H1 (cell line): ENCODE data around the gene AATK. TPM values are rescaled to one million over a fixed set of nuclear protein-coding genes. Genes with fewer than 3 reads are reported as not detected.
A peak's percentile ranks its signal among the peaks of the same experiment; 100 is the strongest.

Experiments used
- CTCF ChIA-PET: fragments of 300-600 bp; sonication (Branson Sonifier 250); formaldehyde crosslinking; loops from one replicate; lab custom pipeline; 2021; ENCODE audit not compliant: partially characterized antibody; lab: Charles Lee
- POLR2A ChIA-PET: fragments of 300-600 bp; sonication (Branson Sonifier 250); formaldehyde crosslinking; loops from one replicate; lab custom pipeline; 2021; ENCODE audit warnings: inconsistent platforms; ENCODE audit not compliant: partially characterized antibody; lab: Charles Lee
- DNase-seq, 2 experiments: peaks; one replicate each; pipeline versions ENCODE4 v3.0.0 to v3.0.0-alpha.2; 2010 to 2022; ENCODE audit warnings: low spot score in 2 of 2, low read depth in 1 of 2, mixed read lengths in 1 of 2
- FAIRE-seq: peaks from 2 replicates; lab custom pipeline; 2011; peaks lifted over from hg19 to GRCh38; lab: Jason Lieb, UNC
- H2AFZ ChIP-seq: 2 replicates; pipeline ENCODE4 v1.8.1; 2012; ENCODE audit warnings: low read length, inconsistent platforms
- H2AK5ac ChIP-seq: 2 replicates; pipeline ENCODE4 v1.6.1; 2013; ENCODE audit warnings: low read depth, low read length
- H2BK120ac ChIP-seq: replicated peaks from 2 replicates; pipeline ENCODE3; 2013; ENCODE audit warnings: low read depth, low read length, inconsistent platforms
- H2BK12ac ChIP-seq: 2 replicates; pipeline ENCODE4 v1.6.1; 2013; ENCODE audit warnings: low read depth, low read length
- H2BK15ac ChIP-seq: 2 replicates; pipeline ENCODE4 v1.6.1; 2013; ENCODE audit warnings: low read length
- H2BK20ac ChIP-seq: 2 replicates; pipeline ENCODE4 v1.6.1; 2013; ENCODE audit warnings: low read length
- H2BK5ac ChIP-seq: 2 replicates; pipeline ENCODE4 v1.6.1; 2013; ENCODE audit warnings: low read depth, low read length
- H3K14ac ChIP-seq: 2 replicates; pipeline ENCODE4 v1.6.1; 2013; ENCODE audit warnings: inconsistent platforms; ENCODE audit not compliant: insufficient read length
- H3K18ac ChIP-seq: 2 replicates; pipeline ENCODE4 v1.6.1; 2013; ENCODE audit warnings: low read length; ENCODE audit errors: extremely low read depth
- H3K23ac ChIP-seq: 2 replicates; pipeline ENCODE4 v1.6.1; 2013; ENCODE audit warnings: inconsistent platforms; ENCODE audit not compliant: insufficient read length
- H3K23me2 ChIP-seq: 2 replicates; pipeline ENCODE4 v1.6.1; 2013; ENCODE audit warnings: low read depth, low read length
- H3K27ac ChIP-seq: 2 replicates; pipeline ENCODE4 v1.6.1; 2011; ENCODE audit warnings: low read depth, low read length, inconsistent platforms
- H3K27me3 ChIP-seq, 4 experiments: replicated peaks in 1 of 4; 1 replicate in 1 of 4; 2 replicates in 3 of 4; pipeline versions ENCODE4 v1.6.1 to v1.8.1; 2011 to 2013; ENCODE audit warnings: low read length in 3 of 4, mild to moderate bottlenecking in 3 of 4, inconsistent platforms in 2 of 4, mixed read lengths in 2 of 4, moderate library complexity in 1 of 4; ENCODE audit not compliant: control insufficient read depth in 3 of 4, insufficient read depth in 3 of 4; ENCODE audit errors: extremely low read depth in 1 of 4
- H3K36me3 ChIP-seq, 4 experiments: 2 replicates each; pipeline versions ENCODE4 v1.6.1 to v1.8.1; 2011 to 2013; ENCODE audit warnings: mild to moderate bottlenecking in 4 of 4, low read length in 3 of 4, moderate library complexity in 2 of 4, control low read depth in 1 of 4, inconsistent platforms in 1 of 4; ENCODE audit not compliant: insufficient read depth in 4 of 4, control insufficient read depth in 2 of 4
- H3K4ac ChIP-seq: replicated peaks from 2 replicates; pipeline ENCODE3; 2013; ENCODE audit warnings: low read length, low read depth, mixed read lengths, inconsistent platforms; ENCODE audit not compliant: insufficient read length
- H3K4me1 ChIP-seq, 4 experiments: replicated peaks in 1 of 4; 1 replicate in 1 of 4; 2 replicates in 3 of 4; pipeline versions ENCODE4 v1.6.1 to v1.8.1; 2011 to 2013; ENCODE audit warnings: low read length in 3 of 4, inconsistent platforms in 2 of 4, mixed read lengths in 1 of 4; ENCODE audit not compliant: insufficient read depth in 4 of 4, control insufficient read depth in 3 of 4
- H3K4me2 ChIP-seq, 2 experiments: 2 replicates each; pipeline versions ENCODE4 v1.6.1 to v1.8.1; 2011 to 2013; ENCODE audit warnings: low read depth in 2 of 2, low read length in 2 of 2, control low read depth in 1 of 2, inconsistent platforms in 1 of 2, mild to moderate bottlenecking in 1 of 2; ENCODE audit not compliant: insufficient read depth in 1 of 2
- H3K4me3 ChIP-seq, 4 experiments: fragments of 200-600, 300-600 bp in 1 of 4; sonication (generic), shearing (Covaris generic), sonication (Bioruptor Twin) in 1 of 4; 2 replicates each; pipeline versions ENCODE4 v1.5.1 to v1.8.1; 2011 to 2016; ENCODE audit warnings: low read length in 4 of 4, low read depth in 3 of 4, control low read depth in 2 of 4, inconsistent platforms in 2 of 4, mild to moderate bottlenecking in 2 of 4, mixed read lengths in 1 of 4, moderate library complexity in 1 of 4; ENCODE audit not compliant: insufficient read depth in 2 of 4; ENCODE audit errors: extremely low read depth in 1 of 4
- H3K56ac ChIP-seq: replicated peaks from 2 replicates; pipeline ENCODE3; 2013; ENCODE audit warnings: low read depth, mild to moderate bottlenecking, mixed read lengths, low read length, inconsistent platforms; ENCODE audit not compliant: insufficient read length
- H3K79me1 ChIP-seq: 2 replicates; pipeline ENCODE4 v1.6.1; 2013; ENCODE audit warnings: low read depth, low read length, control low read depth
- H3K79me2 ChIP-seq, 2 experiments: 2 replicates each; pipeline versions ENCODE4 v1.6.1 to v1.8.1; 2012 to 2013; ENCODE audit warnings: low read length in 2 of 2, mild to moderate bottlenecking in 2 of 2, inconsistent platforms in 1 of 2; ENCODE audit not compliant: insufficient read depth in 2 of 2, control insufficient read depth in 1 of 2
- H3K9ac ChIP-seq, 4 experiments: replicated peaks in 1 of 4; 1 replicate in 1 of 4; 2 replicates in 3 of 4; pipeline versions ENCODE4 v1.6.1 to v1.8.1; 2011 to 2013; ENCODE audit warnings: low read depth in 3 of 4, low read length in 3 of 4, control low read depth in 2 of 4, mild to moderate bottlenecking in 2 of 4, moderate library complexity in 2 of 4, inconsistent platforms in 1 of 4; ENCODE audit errors: extremely low read depth in 1 of 4
- H3K9me3 ChIP-seq, 2 experiments: 2 replicates each; pipeline versions ENCODE4 v1.6.1 to v1.8.1; 2012 to 2013; ENCODE audit warnings: mild to moderate bottlenecking in 2 of 2, moderate library complexity in 2 of 2, control low read depth in 1 of 2, inconsistent platforms in 1 of 2, low read depth in 1 of 2, low read length in 1 of 2, mixed read lengths in 1 of 2; ENCODE audit not compliant: insufficient read depth in 2 of 2
- H4K20me1 ChIP-seq, 2 experiments: replicated peaks in 1 of 2; 2 replicates each; pipeline versions ENCODE3 to v1.8.1; 2011 to 2013; ENCODE audit warnings: inconsistent platforms in 2 of 2, low read length in 2 of 2, mild to moderate bottlenecking in 1 of 2; ENCODE audit not compliant: insufficient read depth in 2 of 2, control insufficient read depth in 1 of 2
- H4K5ac ChIP-seq: 2 replicates; pipeline ENCODE4 v1.6.1; 2013; ENCODE audit warnings: low read length, low read depth, mixed read lengths, inconsistent platforms; ENCODE audit not compliant: insufficient read length
- H4K8ac ChIP-seq: 2 replicates; pipeline ENCODE4 v1.8.0; 2013; ENCODE audit warnings: mild to moderate bottlenecking, moderate library complexity, low read length, inconsistent platforms; ENCODE audit not compliant: insufficient read depth; ENCODE audit errors: extremely low read depth
- H4K91ac ChIP-seq: replicated peaks from 2 replicates; pipeline ENCODE3; 2013; ENCODE audit warnings: low read length, mixed read lengths, inconsistent platforms; ENCODE audit not compliant: insufficient read length
- E2F6 ChIP-seq: IDR thresholded peaks from 2 replicates; pipeline ENCODE4 v1.6.1; 2012; ENCODE audit warnings: inconsistent platforms
- KDM4A ChIP-seq: IDR thresholded peaks from one replicate; pipeline ENCODE4 v1.7.1; 2012; ENCODE audit warnings: low read depth, mild to moderate bottlenecking, moderate library complexity, low read length, inconsistent platforms; ENCODE audit not compliant: severe bottlenecking
- RAD21 ChIP-seq, 2 experiments: IDR thresholded peaks in 1 of 2; conservative IDR thresholded peaks in 1 of 2; 2 replicates each; pipeline ENCODE4 v1.6.1; 2011; ENCODE audit warnings: low read depth in 2 of 2, low read length in 2 of 2, improper control_type of control experiment in 1 of 2, inconsistent platforms in 1 of 2, mild to moderate bottlenecking in 1 of 2, moderate library complexity in 1 of 2
- SIN3A ChIP-seq, 2 experiments: IDR thresholded peaks in 1 of 2; conservative IDR thresholded peaks in 1 of 2; 2 replicates each; pipeline ENCODE4 v1.6.1; 2011 to 2012; ENCODE audit warnings: low read length in 2 of 2, improper control_type of control experiment in 1 of 2, low read depth in 1 of 2, mild to moderate bottlenecking in 1 of 2
- SP1 ChIP-seq: IDR thresholded peaks from 2 replicates; pipeline ENCODE4 v1.6.1; 2011; ENCODE audit warnings: low read depth, low read length
- TAF1 ChIP-seq: IDR thresholded peaks from 2 replicates; pipeline ENCODE4 v1.6.1; 2011; ENCODE audit warnings: mild to moderate bottlenecking, low read depth, low read length
- WGBS, 2 experiments: shearing (Covaris generic) in 1 of 2; methylation state at CpG; one replicate each; pipeline versions ENCODE4 v1.1.6 to v1.1.7; 2013 to 2015; ENCODE audit warnings: low lambda C conversion rate in 2 of 2, mixed read lengths in 2 of 2, inconsistent platforms in 1 of 2, low coverage in 1 of 2, missing lambda C conversion rate in 1 of 2; ENCODE audit not compliant: insufficient replicate concordance in 2 of 2, insufficient coverage in 1 of 2, insufficient read length in 1 of 2; ENCODE audit errors: extremely low coverage in 1 of 2, missing lambda C conversion rate in 1 of 2; 5-methylcytosine and 5-hydroxymethylcytosine counted together
- polyA plus RNA-seq, 7 experiments: library from polyadenylated mRNA; depleted of rRNA in 3 of 7; stranded (reverse) in 5 of 7; unstranded in 2 of 7; fragments of >200 nt in 5 of 7; fragments of 200-250 nt in 2 of 7; gene quantifications; 1 replicate in 5 of 7; 2 replicates in 1 of 7; 4 replicates in 1 of 7; pipeline versions ENCODE4 v1.2.1 to v1.2.3, GENCODE V29; 2011 to 2013; ENCODE audit warnings: missing spikeins in 2 of 7, mixed read lengths in 2 of 7
- total RNA-seq: library from RNA; stranded (reverse); fragmentation: NEBNext Ultra II Directional; extraction: Animal tissue kit (Norgen Biotek cat#: 25700); gene quantifications from 2 replicates; pipeline ENCODE4 v1.2.1, GENCODE V29; 2021
- TF ChIP-seq, protein P1 (sequence below), 3 experiments: IDR thresholded peaks; 1 replicate in 2 of 3; 2 replicates in 1 of 3; pipeline versions ENCODE4 v1.5.1 to v1.6.1; 2011; ENCODE audit warnings: low read length in 3 of 3, mild to moderate bottlenecking in 3 of 3, inconsistent platforms in 2 of 3, low read depth in 1 of 3, moderate library complexity in 1 of 3; ENCODE audit not compliant: insufficient read depth in 1 of 3; ENCODE audit errors: control extremely low read depth in 1 of 3

AATK gene
- total and polyA plus RNA-seq, 2 of the 8 experiments (the other 6 are each of a cell fraction or from before 2014, with no cell fraction given): 1.7 to 3.5 TPM

- H3K18ac ChIP-seq: no peak overlapping the region
- H2BK15ac ChIP-seq: no peak overlapping the region
- 91% methylated on average over 27 of the region's 27 CpGs; no CpG with 5 or more reads in 1 of the 2 experiments for WGBS, 2 experiments
- no peak overlapping the region for H2AK5ac ChIP-seq
- no peak overlapping the region for H3K4me3 ChIP-seq
- no peak overlapping the region for H3K23ac ChIP-seq
- H2BK5ac ChIP-seq: no peak overlapping the region
- H3K27ac ChIP-seq: no peak overlapping the region
- peaks cover 0 to 8% of the 10 kb centered on the region in 2 experiments for H4K20me1 ChIP-seq
- ChIA-PET CTCF (interaction anchor here (0.6 to 3.0 kb wide), 27 partner anchors 11 to 383 kb away, joined by 3 to 25 read pairs (median 3); partner anchors contain the start of genes AATK, CEP131 and PVALEF), POLR2A (interaction anchor here (0.6 to 1.6 kb wide), 3 partner anchors 32 to 88 kb away, joined by 3 to 4 read pairs (median 4); no protein-coding TSS in a partner anchor)
- H4K8ac ChIP-seq: no peak overlapping the region
- DNase-seq (no peak), FAIRE-seq (no peak)
- no peak overlapping the region for H3K56ac ChIP-seq
- no peaks in the 10 kb centered on the region for H3K79me1 ChIP-seq
- H2BK20ac ChIP-seq: no peak overlapping the region
- H2AFZ ChIP-seq: no peak overlapping the region
- H3K4ac ChIP-seq: no peak overlapping the region
- H3K27me3 ChIP-seq: no peaks in the 10 kb centered on the region
- H2BK120ac ChIP-seq: no peak overlapping the region
- no peak overlapping the region for H4K5ac ChIP-seq
- peaks cover 0 to 16% (median 4%) of the 10 kb centered on the region in 4 experiments; a peak in 3 of 8 replicates for H3K36me3 ChIP-seq
- no peaks in the 10 kb centered on the region for H3K79me2 ChIP-seq
- no peaks in the 10 kb centered on the region for H3K23me2 ChIP-seq
- H4K91ac ChIP-seq: no peak overlapping the region
- H3K14ac ChIP-seq: no peak overlapping the region
- H2BK12ac ChIP-seq: no peak overlapping the region
- H3K4me2 ChIP-seq: no peak overlapping the region
- H3K4me1 ChIP-seq: no peaks in the 10 kb centered on the region; a peak in 1 of 7 replicates
- H3K9ac ChIP-seq: no peak overlapping the region
- H3K9me3 ChIP-seq: no peaks in the 10 kb centered on the region
- TF ChIP-seq SIN3A (conservative IDR thresholded peaks at IDR 0.05 in 1 of 2, IDR thresholded peaks at IDR 0.05 in 1 of 2; ENCODE audit: low read depth in 1 of 2, low read length in 2 of 2) (no peak), SP1 (no peak), RAD21 (IDR thresholded peaks at IDR 0.05 in 1 of 2, conservative IDR thresholded peaks at IDR 0.05 in 1 of 2; ENCODE audit: low read depth in 2 of 2, low read length in 2 of 2) (peak; percentile 24 to 30; a peak in 2 of 4 replicates), TAF1 (no peak), KDM4A (no peak), E2F6 (no peak)
- TF ChIP-seq, protein P1, sequence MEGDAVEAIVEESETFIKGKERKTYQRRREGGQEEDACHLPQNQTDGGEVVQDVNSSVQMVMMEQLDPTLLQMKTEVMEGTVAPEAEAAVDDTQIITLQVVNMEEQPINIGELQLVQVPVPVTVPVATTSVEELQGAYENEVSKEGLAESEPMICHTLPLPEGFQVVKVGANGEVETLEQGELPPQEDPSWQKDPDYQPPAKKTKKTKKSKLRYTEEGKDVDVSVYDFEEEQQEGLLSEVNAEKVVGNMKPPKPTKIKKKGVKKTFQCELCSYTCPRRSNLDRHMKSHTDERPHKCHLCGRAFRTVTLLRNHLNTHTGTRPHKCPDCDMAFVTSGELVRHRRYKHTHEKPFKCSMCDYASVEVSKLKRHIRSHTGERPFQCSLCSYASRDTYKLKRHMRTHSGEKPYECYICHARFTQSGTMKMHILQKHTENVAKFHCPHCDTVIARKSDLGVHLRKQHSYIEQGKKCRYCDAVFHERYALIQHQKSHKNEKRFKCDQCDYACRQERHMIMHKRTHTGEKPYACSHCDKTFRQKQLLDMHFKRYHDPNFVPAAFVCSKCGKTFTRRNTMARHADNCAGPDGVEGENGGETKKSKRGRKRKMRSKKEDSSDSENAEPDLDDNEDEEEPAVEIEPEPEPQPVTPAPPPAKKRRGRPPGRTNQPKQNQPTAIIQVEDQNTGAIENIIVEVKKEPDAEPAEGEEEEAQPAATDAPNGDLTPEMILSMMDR (IDR thresholded peaks at IDR 0.05; ENCODE audit: control extremely low read depth in 1 of 3, insufficient read depth in 1 of 3, low read depth in 1 of 3, low read length in 3 of 3): peak in 2 of 3 experiments; percentile 40 to 53; a peak in 3 of 4 replicates
These were observed 34.9 kb upstream of the AATK start for GRCh38 chr17:81200695-81201580.
